HL-60 (cell line): ENCODE measurements around the gene UQCR11.

ENCODE experiments used
- CTCF ChIP-seq: IDR thresholded peaks from one replicate; pipeline ENCODE4 v1.5.1; 2011; ENCODE audit warnings: low read length, control low read depth, inconsistent platforms; ENCODE audit not compliant: insufficient read depth
- GABPA ChIP-seq: IDR thresholded peaks from 2 replicates; pipeline ENCODE4 v1.6.1; 2012; ENCODE audit warnings: low read depth
- POLR2AphosphoS5 ChIP-seq: IDR thresholded peaks from 2 replicates; pipeline ENCODE4 v1.6.1; 2012; ENCODE audit warnings: low read depth
- TF ChIP-seq, protein P1 (sequence below): IDR thresholded peaks from 2 replicates; pipeline ENCODE4 v1.6.1; 2012; ENCODE audit warnings: low read depth; ENCODE audit not compliant: insufficient replicate concordance

DNA sequence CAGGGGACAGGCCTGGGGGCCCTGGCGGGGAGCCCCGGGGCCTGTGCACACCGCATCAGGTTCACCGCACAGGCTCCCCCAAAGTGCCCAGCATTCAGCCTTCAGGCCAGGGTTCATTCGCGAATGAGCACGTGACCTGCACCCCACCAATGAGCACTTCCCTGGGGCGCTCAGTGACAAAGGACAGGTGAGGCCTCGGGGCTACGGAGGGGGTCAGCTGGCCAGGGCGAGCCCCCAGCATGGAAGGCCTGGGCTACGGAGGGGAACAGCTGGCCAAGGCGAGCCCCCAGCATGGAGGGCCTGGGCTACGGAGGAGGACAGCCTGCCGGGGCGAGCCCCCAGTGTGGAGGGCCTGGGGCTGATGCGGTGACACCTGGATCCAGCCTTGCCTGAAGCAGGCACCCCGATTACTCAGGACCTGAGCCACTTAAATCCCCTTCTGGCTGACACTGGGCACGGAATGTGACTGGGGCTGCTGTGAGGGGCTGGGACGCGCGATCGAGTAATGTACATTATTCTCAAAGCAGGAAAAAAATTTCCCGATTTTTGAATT lies 24.1 kb upstream of the UQCR11 start:
- TF ChIP-seq CTCF (no peak), GABPA (no peak), POLR2AphosphoS5 (no peak)
- TF ChIP-seq, protein P1, sequence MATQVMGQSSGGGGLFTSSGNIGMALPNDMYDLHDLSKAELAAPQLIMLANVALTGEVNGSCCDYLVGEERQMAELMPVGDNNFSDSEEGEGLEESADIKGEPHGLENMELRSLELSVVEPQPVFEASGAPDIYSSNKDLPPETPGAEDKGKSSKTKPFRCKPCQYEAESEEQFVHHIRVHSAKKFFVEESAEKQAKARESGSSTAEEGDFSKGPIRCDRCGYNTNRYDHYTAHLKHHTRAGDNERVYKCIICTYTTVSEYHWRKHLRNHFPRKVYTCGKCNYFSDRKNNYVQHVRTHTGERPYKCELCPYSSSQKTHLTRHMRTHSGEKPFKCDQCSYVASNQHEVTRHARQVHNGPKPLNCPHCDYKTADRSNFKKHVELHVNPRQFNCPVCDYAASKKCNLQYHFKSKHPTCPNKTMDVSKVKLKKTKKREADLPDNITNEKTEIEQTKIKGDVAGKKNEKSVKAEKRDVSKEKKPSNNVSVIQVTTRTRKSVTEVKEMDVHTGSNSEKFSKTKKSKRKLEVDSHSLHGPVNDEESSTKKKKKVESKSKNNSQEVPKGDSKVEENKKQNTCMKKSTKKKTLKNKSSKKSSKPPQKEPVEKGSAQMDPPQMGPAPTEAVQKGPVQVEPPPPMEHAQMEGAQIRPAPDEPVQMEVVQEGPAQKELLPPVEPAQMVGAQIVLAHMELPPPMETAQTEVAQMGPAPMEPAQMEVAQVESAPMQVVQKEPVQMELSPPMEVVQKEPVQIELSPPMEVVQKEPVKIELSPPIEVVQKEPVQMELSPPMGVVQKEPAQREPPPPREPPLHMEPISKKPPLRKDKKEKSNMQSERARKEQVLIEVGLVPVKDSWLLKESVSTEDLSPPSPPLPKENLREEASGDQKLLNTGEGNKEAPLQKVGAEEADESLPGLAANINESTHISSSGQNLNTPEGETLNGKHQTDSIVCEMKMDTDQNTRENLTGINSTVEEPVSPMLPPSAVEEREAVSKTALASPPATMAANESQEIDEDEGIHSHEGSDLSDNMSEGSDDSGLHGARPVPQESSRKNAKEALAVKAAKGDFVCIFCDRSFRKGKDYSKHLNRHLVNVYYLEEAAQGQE = no peak
